ENCODE measurements around the gene PXN. TPM values are rescaled to one million over a fixed set of nuclear protein-coding genes. Genes with fewer than 3 reads are reported as not detected.
"Not testable (repeated sequence)": the region's sequence is repeated elsewhere in the genome, so short reads cannot be mapped to it uniquely, and the experiment has no call there.

Gene PXN
- total RNA-seq, 1 donor from 2014 or later = 166 TPM

GRCh38 chr12:120242275-120242799 is 23.2 kb downstream of the PXN start:
- no peak for DNase-seq (ENCODE audit: low spot score)

GRCh38 chr12:120241561-120242274 is 23.8 kb downstream of the PXN start:
- no peak for DNase-seq (ENCODE audit: low spot score)

GRCh38 chr12:120240495-120240833 is 25.1 kb downstream of the PXN start:
- DNase-seq (ENCODE audit: low spot score) = no peak

GRCh38 chr12:120239776-120240494 is 25.6 kb downstream of the PXN start:
- DNase-seq (ENCODE audit: low spot score) = no peak

- no peak for DNase-seq (ENCODE audit: low spot score)
These were observed 26.6 kb downstream of the PXN start for GRCh38 chr12:120238839-120239445.

GRCh38 chr12:120238217-120238616 is 27.3 kb downstream of the PXN start:
- no peak for DNase-seq (ENCODE audit: low spot score)

GRCh38 chr12:120237360-120238171 is 28.0 kb downstream of the PXN start:
- DNase-seq (ENCODE audit: low spot score) = peak; percentile 73

- DNase-seq (ENCODE audit: low spot score) = not testable (repeated sequence)
These were observed 28.7 kb downstream of the PXN start for GRCh38 chr12:120236809-120237208.

- no peak for DNase-seq (ENCODE audit: low spot score)
These were observed 29.9 kb downstream of the PXN start for GRCh38 chr12:120235369-120236323.

- DNase-seq (ENCODE audit: low spot score) = peak; percentile 88
These were observed 30.7 kb downstream of the PXN start for GRCh38 chr12:120234643-120235368.

GRCh38 chr12:120231316-120232011 is 34.1 kb downstream of the PXN start:
- DNase-seq (ENCODE audit: low spot score) = peak; percentile 69

GRCh38 chr12:120230974-120231315 is 34.6 kb downstream of the PXN start:
- no peak for DNase-seq (ENCODE audit: low spot score)

GRCh38 chr12:120230326-120230973 is 35.1 kb downstream of the PXN start:
- peak; percentile 87 for DNase-seq (ENCODE audit: low spot score)

GRCh38 chr12:120229487-120230325 is 35.8 kb downstream of the PXN start:
- no peak for DNase-seq (ENCODE audit: low spot score)

GRCh38 chr12:120229071-120229486 is 36.5 kb downstream of the PXN start:
- DNase-seq (ENCODE audit: low spot score) = no peak

GRCh38 chr12:120228291-120229070 is 37.0 kb downstream of the PXN start:
- DNase-seq (ENCODE audit: low spot score) = peak; percentile 91

- no peak for DNase-seq (ENCODE audit: low spot score)
These were observed 37.6 kb downstream of the PXN start for GRCh38 chr12:120228041-120228290.

Measured in ureter (tissue), 1 donor.